IMR-90 (cell line): ENCODE data around the gene RHEX. TPM values are rescaled to one million over a fixed set of nuclear protein-coding genes. Genes with fewer than 3 reads are reported as not detected.

ENCODE experiments used
- ATAC-seq: fragments of 200-7000 bp; cut with Tn5 transposase; 2 replicates; pipeline ENCODE4 v1.9.1; 2020; ENCODE audit warnings: low read depth, mild to moderate bottlenecking, moderate library complexity
- BruUV-seq: library from RNA; stranded (reverse); fragments of 400-500 nt; replicated peaks from 2 replicates; lab custom pipeline; 2021; lab: Mats Ljungman, UMichigan
- CTCF ChIA-PET: fragments of 300-600 bp; formaldehyde crosslinking; extraction: SDS; loops from one replicate; lab custom pipeline; 2021; ENCODE audit warnings: antibody characterized with exemption; lab: Yijun Ruan, JAX
- POLR2A ChIA-PET: fragments of 300-600 bp; sonication (Branson Sonifier 250); formaldehyde crosslinking; loops from one replicate; lab custom pipeline; 2022; ENCODE audit warnings: antibody characterized with exemption; ENCODE audit not compliant: unreplicated experiment; lab: Charles Lee
- DNase-seq: peaks from one replicate; pipeline ENCODE4 v3.0.0; 2013
- H2AFZ ChIP-seq: replicated peaks from 2 replicates; pipeline ENCODE3; 2013; ENCODE audit warnings: low read length, mild to moderate bottlenecking; ENCODE audit not compliant: poor library complexity
- H2AK5ac ChIP-seq: 2 replicates; pipeline ENCODE4 v1.6.1; 2013; ENCODE audit warnings: low read depth, low read length, inconsistent platforms
- H2AK9ac ChIP-seq: replicated peaks from 2 replicates; pipeline ENCODE3; 2013; ENCODE audit warnings: mild to moderate bottlenecking, low read depth, low read length, moderate library complexity; ENCODE audit not compliant: poor library complexity
- H2BK120ac ChIP-seq: 2 replicates; pipeline ENCODE4 v1.6.1; 2013; ENCODE audit warnings: low read depth, low read length, inconsistent platforms
- H2BK15ac ChIP-seq: 3 replicates; pipeline ENCODE4 v1.6.1; 2013; ENCODE audit warnings: low read depth, low read length, inconsistent platforms
- H2BK20ac ChIP-seq: 2 replicates; pipeline ENCODE4 v1.6.1; 2013; ENCODE audit warnings: low read depth, mild to moderate bottlenecking, inconsistent platforms, low read length, moderate library complexity
- H2BK5ac ChIP-seq: 2 replicates; pipeline ENCODE4 v1.6.1; 2013; ENCODE audit warnings: mild to moderate bottlenecking, low read depth, low read length, inconsistent platforms; ENCODE audit not compliant: poor library complexity, severe bottlenecking
- H3K14ac ChIP-seq: replicated peaks from 2 replicates; pipeline ENCODE4 v1.6.1; 2013; ENCODE audit warnings: low read depth, low read length, inconsistent platforms
- H3K18ac ChIP-seq: 2 replicates; pipeline ENCODE4 v1.6.1; 2013; ENCODE audit warnings: low read depth, low read length, control low read depth
- H3K23ac ChIP-seq: 2 replicates; pipeline ENCODE4 v1.6.1; 2013; ENCODE audit warnings: low read depth, low read length, inconsistent platforms
- H3K27ac ChIP-seq: 2 replicates; pipeline ENCODE4 v1.5.1; 2013; ENCODE audit warnings: mild to moderate bottlenecking, control low read depth, low read length; ENCODE audit not compliant: insufficient read depth
- H3K27me3 ChIP-seq: 2 replicates; pipeline ENCODE4 v1.6.1; 2013; ENCODE audit warnings: low read length; ENCODE audit not compliant: control insufficient read depth, insufficient read depth
- H3K36me3 ChIP-seq: 2 replicates; pipeline ENCODE4 v1.6.1; 2013; ENCODE audit warnings: low read length, mixed read lengths; ENCODE audit not compliant: control insufficient read depth, insufficient read depth
- H3K4ac ChIP-seq: 2 replicates; pipeline ENCODE4 v1.6.1; 2013; ENCODE audit warnings: low read depth, low read length, inconsistent platforms
- H3K4me1 ChIP-seq: 2 replicates; pipeline ENCODE4 v1.6.1; 2013; ENCODE audit warnings: low read length, mixed read lengths; ENCODE audit not compliant: control insufficient read depth, insufficient read depth
- H3K4me2 ChIP-seq: 2 replicates; pipeline ENCODE4 v1.6.1; 2013; ENCODE audit warnings: low read depth, mild to moderate bottlenecking, control low read depth, low read length, moderate library complexity
- H3K4me3 ChIP-seq: 2 replicates; pipeline ENCODE4 v1.5.1; 2013; ENCODE audit warnings: low read depth, mild to moderate bottlenecking, control low read depth, low read length, moderate library complexity; ENCODE audit not compliant: insufficient read depth
- H3K56ac ChIP-seq: 2 replicates; pipeline ENCODE4 v1.6.1; 2013; ENCODE audit warnings: low read length, inconsistent platforms; ENCODE audit not compliant: insufficient read depth; ENCODE audit errors: extremely low read depth
- H3K79me1 ChIP-seq, 2 experiments: 2 replicates each; pipeline ENCODE4 v1.6.1; 2013; ENCODE audit warnings: low read length in 2 of 2, inconsistent platforms in 1 of 2, low read depth in 1 of 2
- H3K9ac ChIP-seq: 2 replicates; pipeline ENCODE4 v1.6.1; 2013; ENCODE audit warnings: low read depth, low read length, control low read depth
- H3K9me1 ChIP-seq: 2 replicates; pipeline ENCODE4 v1.6.1; 2013; ENCODE audit warnings: low read length, inconsistent platforms; ENCODE audit not compliant: insufficient read depth
- H3K9me3 ChIP-seq: 2 replicates; pipeline ENCODE4 v1.6.1; 2013; ENCODE audit warnings: low read length; ENCODE audit not compliant: control insufficient read depth, insufficient read depth
- H4K20me1 ChIP-seq: 2 replicates; pipeline ENCODE4 v1.6.1; 2013; ENCODE audit warnings: low read length, inconsistent platforms; ENCODE audit not compliant: insufficient read depth
- H4K5ac ChIP-seq: 2 replicates; pipeline ENCODE4 v1.6.1; 2013; ENCODE audit warnings: mild to moderate bottlenecking, low read depth, low read length, control low read depth
- H4K8ac ChIP-seq, 2 experiments: 2 replicates each; pipeline ENCODE4 v1.6.1; 2013; ENCODE audit warnings: low read depth in 2 of 2, low read length in 2 of 2, control low read depth in 1 of 2, inconsistent platforms in 1 of 2
- H4K91ac ChIP-seq: 2 replicates; pipeline ENCODE4 v1.6.1; 2013; ENCODE audit warnings: low read depth, low read length, inconsistent platforms; ENCODE audit not compliant: insufficient read depth
- BHLHE40 ChIP-seq: fragments of 150-350 bp; IDR thresholded peaks from 2 replicates; pipeline ENCODE4 v1.6.1; 2016; ENCODE audit warnings: mild to moderate bottlenecking, low read depth, low read length
- MXI1 ChIP-seq: IDR thresholded peaks from 2 replicates; pipeline ENCODE4 v1.6.1; 2012; ENCODE audit warnings: low read depth, mild to moderate bottlenecking, low read length, moderate library complexity, borderline replicate concordance
- WGBS, 2 experiments: methylation state at CpG; one replicate each; pipeline versions ENCODE4 v1.1.5 to v1.1.7; 2013; ENCODE audit warnings: missing lambda C conversion rate in 2 of 2; ENCODE audit not compliant: insufficient read length in 1 of 2; ENCODE audit errors: extremely low coverage in 2 of 2; 5-methylcytosine and 5-hydroxymethylcytosine counted together
- dilution Hi-C: fragments of 300-500 bp; cut with HindIII; formaldehyde crosslinking; loops from one replicate; pipeline ENCODE4 v1.14.3; 2018; ENCODE audit warnings: low sequenced_read_pairs; ENCODE audit not compliant: unreplicated experiment
- in situ Hi-C: fragments of 300-500 bp; cut with MboI; formaldehyde crosslinking; loops from 3 replicates; pipeline ENCODE4 v1.14.3; 2019; ENCODE audit warnings: low sequenced_read_pairs, inconsistent platforms, mixed read lengths
- intact Hi-C: fragments of 100-400 bp; cut with micrococcal nuclease; formaldehyde crosslinking; loops from 2 replicates; pipeline ENCODE4 v1.10.0; 2022
- polyA plus RNA-seq, 3 experiments: library from polyadenylated mRNA; depleted of rRNA; stranded (reverse); fragments of >200 nt; gene quantifications; 2 replicates each; pipeline ENCODE4 v1.2.3, GENCODE V29; 2012; ENCODE audit warnings: low replicate concordance in 1 of 3
- total RNA-seq: library from RNA; depleted of rRNA; stranded (reverse); fragments of >200 nt; gene quantifications from 2 replicates; pipeline ENCODE4 v1.2.3, GENCODE V29; 2012

The RHEX gene
- total and polyA plus RNA-seq, 2 of the 4 experiments (the other 2 are of a cell fraction), result not detected

DNA sequence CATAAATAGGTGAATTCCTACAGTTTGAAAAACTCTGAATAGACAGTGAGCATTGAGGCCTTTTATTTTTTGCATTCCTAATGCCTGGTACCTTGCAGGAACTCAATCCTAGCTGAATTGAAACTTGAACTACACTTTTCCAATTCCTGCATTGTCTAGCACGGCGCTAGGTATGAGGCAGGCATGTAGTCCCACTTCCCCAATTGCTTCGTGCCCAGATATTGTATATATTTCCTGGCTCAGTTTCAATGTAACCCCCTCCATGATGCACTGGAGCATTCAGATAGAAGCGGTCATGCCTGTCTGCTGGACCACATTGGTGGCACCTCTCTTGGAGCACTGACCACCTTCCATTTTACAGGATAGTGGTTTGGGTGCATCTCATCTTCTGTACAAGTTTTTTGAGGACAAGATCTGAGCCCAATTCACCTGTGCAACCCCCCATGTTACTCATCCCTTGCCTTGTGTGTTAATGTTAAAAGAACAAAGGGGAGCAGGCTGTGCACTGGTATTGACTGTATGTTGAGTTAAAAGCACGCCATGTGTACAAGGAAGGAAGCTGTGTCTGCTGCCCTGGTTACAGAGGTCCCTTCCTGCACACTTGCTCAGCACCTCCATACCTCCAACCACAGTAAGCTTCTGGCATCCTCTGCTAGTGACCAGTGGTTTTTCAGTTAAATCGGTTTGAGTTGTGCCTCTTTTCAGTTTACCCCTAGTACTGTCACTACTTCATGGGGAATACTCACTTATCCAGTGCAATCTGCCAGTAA, 39.8 kb upstream of the RHEX start:
- dilution Hi-C loops, result no loop called here

More for the DNA sequence above, 39.8 kb upstream of the RHEX start:
- no peak overlapping the region for H2AK9ac ChIP-seq
- no peak overlapping the region for H2AFZ ChIP-seq
- TF ChIP-seq BHLHE40 (no peak), MXI1 (no peak)
- no peak for ATAC-seq
- ChIA-PET POLR2A (no interaction called here), CTCF (interaction anchor here (0.9 kb wide), 1 partner anchor 18 kb away, joined by 3 read pairs; no protein-coding TSS in a partner anchor)
- H3K18ac ChIP-seq, result no peak overlapping the region
- no peak overlapping the region for H3K4me3 ChIP-seq
- no TSS peak for BruUV-seq
- intact Hi-C loops (no loop called here), in situ Hi-C loops (no loop called here)
- H3K4ac ChIP-seq, result no peak overlapping the region
- H2BK120ac ChIP-seq, result no peak overlapping the region
- H3K36me3 ChIP-seq, result no peaks in the 10 kb centered on the region
- H2BK5ac ChIP-seq, result no peak overlapping the region
- H3K4me1 ChIP-seq, result no peaks in the 10 kb centered on the region
- H3K56ac ChIP-seq, result no peak overlapping the region
- no peak overlapping the region for H3K23ac ChIP-seq
- no peaks in the 10 kb centered on the region for H3K79me1 ChIP-seq
- no peak overlapping the region for H3K27ac ChIP-seq
- H3K27me3 ChIP-seq, result peaks cover 39% of the 10 kb centered on the region
- H2BK20ac ChIP-seq, result no peak overlapping the region
- no peak overlapping the region for H2AK5ac ChIP-seq
- H4K8ac ChIP-seq, result no peak overlapping the region
- H3K9me1 ChIP-seq, result no peaks in the 10 kb centered on the region
- H3K4me2 ChIP-seq, result no peak overlapping the region
- H3K9ac ChIP-seq, result no peak overlapping the region
- no peak overlapping the region for H4K91ac ChIP-seq
- no peaks in the 10 kb centered on the region for H4K20me1 ChIP-seq
- no peaks in the 10 kb centered on the region; the same call in 1 of the 2 replicates for H3K9me3 ChIP-seq
- no peak overlapping the region for H4K5ac ChIP-seq
- no peak for DNase-seq
- no peak overlapping the region for H3K14ac ChIP-seq
- no peak overlapping the region for H2BK15ac ChIP-seq
- WGBS, 2 experiments, result 90% methylated on average over 2 of the region's 6 CpGs; no CpG with 5 or more reads in 1 of the 2 experiments
